NCI-H774 (cell line): ENCODE data around the gene ZFHX3.
A peak's percentile ranks its signal among the peaks of the same experiment; 100 is the strongest.

ENCODE experiments used
- DNase-seq: peaks from one replicate; lab custom pipeline; 2025; lab: John Stamatoyannopoulos, UW

Gene ZFHX3

GRCh38 chr16:72847187-72848027 lies 200.5 kb downstream of the ZFHX3 start:
- DNase-seq = no peak

- DNase-seq = no peak
These were observed 201.3 kb downstream of the ZFHX3 start for GRCh38 chr16:72846594-72846993.

GRCh38 chr16:72845322-72846020 lies 202.5 kb downstream of the ZFHX3 start:
- DNase-seq = peak; percentile 5

GRCh38 chr16:72844225-72844920 lies 203.6 kb downstream of the ZFHX3 start:
- no peak for DNase-seq

- DNase-seq = no peak
These were observed 206.4 kb downstream of the ZFHX3 start for GRCh38 chr16:72841506-72841905.

GRCh38 chr16:72840631-72841381 lies 207.1 kb downstream of the ZFHX3 start:
- DNase-seq = no peak

GRCh38 chr16:72838951-72839350 lies 209.0 kb downstream of the ZFHX3 start:
- DNase-seq = no peak

GRCh38 chr16:72838586-72838910 lies 209.4 kb downstream of the ZFHX3 start:
- no peak for DNase-seq

- DNase-seq = no peak
These were observed 209.9 kb downstream of the ZFHX3 start for GRCh38 chr16:72837846-72838585.

GRCh38 chr16:72836985-72837384 lies 210.9 kb downstream of the ZFHX3 start:
- no peak for DNase-seq

- DNase-seq = no peak
These were observed 211.7 kb downstream of the ZFHX3 start for GRCh38 chr16:72836181-72836580.

- DNase-seq = no peak
These were observed 212.8 kb downstream of the ZFHX3 start for GRCh38 chr16:72835086-72835485.

- no peak for DNase-seq
These were observed 213.4 kb downstream of the ZFHX3 start for GRCh38 chr16:72834499-72834898.

- DNase-seq = no peak
These were observed 214.0 kb downstream of the ZFHX3 start for GRCh38 chr16:72833969-72834368.

- no peak for DNase-seq
These were observed 214.4 kb downstream of the ZFHX3 start for GRCh38 chr16:72833482-72833881.

GRCh38 chr16:72832621-72833248 lies 215.2 kb downstream of the ZFHX3 start:
- peak; percentile 24 for DNase-seq

GRCh38 chr16:72829846-72830775 lies 217.8 kb downstream of the ZFHX3 start:
- no peak for DNase-seq

GRCh38 chr16:72827866-72828265 lies 220.1 kb downstream of the ZFHX3 start:
- no peak for DNase-seq

- DNase-seq = no peak
These were observed 221.9 kb downstream of the ZFHX3 start for GRCh38 chr16:72825912-72826621.
